Pancreas (tissue), 10 donors: ENCODE measurements around the gene MAGI1. TPM values are rescaled to one million over a fixed set of nuclear protein-coding genes. Genes with fewer than 3 reads are reported as not detected.

Experiments used
- ATAC-seq, 4 donors: fragments of 200-7000 bp; cut with Tn5 transposase; one replicate each; pipeline versions ENCODE4 v1.8.0 to v1.9.1; 2020; ENCODE audit warnings: mild to moderate bottlenecking in 4 of 4, moderate library complexity in 4 of 4
- DNase-seq, 6 donors: peaks; one replicate each; pipeline ENCODE4 v3.0.0-alpha.2; 2020
- FAIRE-seq: peaks from 2 replicates; lab custom pipeline; 2012; peaks lifted over from hg19 to GRCh38; lab: Jason Lieb, UNC
- H3K27ac ChIP-seq, 4 donors: fragments of 200-600 bp; sonication (generic); 1 replicate in 3 of 4; 2 replicates in 1 of 4; pipeline versions ENCODE4 v1.5.0 to v1.8.0; 2020
- H3K27me3 ChIP-seq, 4 donors: fragments of 200-600 bp; one replicate each; pipeline ENCODE4 v1.8.0; 2021
- H3K36me3 ChIP-seq, 3 donors: fragments of 200-600 bp; sonication (generic) in 1 of 3; one replicate each; pipeline versions ENCODE4 v1.5.0 to v1.8.0; 2020 to 2021
- H3K4me1 ChIP-seq, 3 donors: fragments of 200-600 bp; one replicate each; pipeline ENCODE4 v1.8.0; 2021
- H3K4me3 ChIP-seq, 4 donors: fragments of 200-600 bp; sonication (generic) in 2 of 4; one replicate each; pipeline versions ENCODE4 v1.5.0 to v1.8.0; 2020 to 2021
- H3K9me3 ChIP-seq, 4 donors: fragments of 200-600 bp; one replicate each; pipeline ENCODE4 v1.8.0; 2021
- WGBS, 2 donors: extraction: QIAGEN DNeasy Blood & Tissue Kit; methylation state at CpG; one replicate each; pipeline ENCODE4 v1.1.7; 2013; 5-methylcytosine and 5-hydroxymethylcytosine counted together
- intact Hi-C, 3 donors: fragments of 100-400 bp; cut with DNase I; formaldehyde crosslinking; loops; one replicate each; pipeline versions ENCODE4 v1.11.1 to v1.14.2; 2022
- polyA plus RNA-seq, 2 donors: library from polyadenylated mRNA; stranded (reverse); fragments of 200-250 nt; gene quantifications; one replicate each; pipeline ENCODE4 v1.2.3, GENCODE V29; 2013
- total RNA-seq, 6 donors: library from RNA; stranded (reverse); fragmentation: NEBNext Ultra II Directional in 4 of 6; extraction: Animal tissue kit (Norgen Biotek cat#: 25700) in 4 of 6; gene quantifications; one replicate each; pipeline versions ENCODE4 v1.2.1 to v1.2.4, GENCODE V29; 2021 to 2023
- TF ChIP-seq, protein P1 (sequence below), 4 donors: fragments of 200-600 bp; sonication (generic) in 3 of 4; IDR thresholded peaks; one replicate each; pipeline versions ENCODE4 v1.5.0 to v1.8.0; 2021; ENCODE audit warnings: antibody characterized with exemption in 4 of 4
- donor health status: healthy with polysubstance abuse.
- donor health status: DM: no; HTN: no; CAD: no; lungs with moderate emphysema.
- donor health status: DM: no; HTN: no; CAD: no.
- donor health status: control.
- donor health status: control.
- donor health status: Bipolar disorder and iron deficiency.
- donor health status: DM: yes; HTN: yes; CAD: no.
- donor health status: DM: no; HTN: no; CAD: no.
- donor health status: DM: no; HTN: no; CAD: no.
- donor health status: DM: yes; HTN: yes; CAD: no.

Gene MAGI1
- total and polyA plus RNA-seq, 8 donors, result 19.7 to 45.1 (median 28.0) TPM

DNA sequence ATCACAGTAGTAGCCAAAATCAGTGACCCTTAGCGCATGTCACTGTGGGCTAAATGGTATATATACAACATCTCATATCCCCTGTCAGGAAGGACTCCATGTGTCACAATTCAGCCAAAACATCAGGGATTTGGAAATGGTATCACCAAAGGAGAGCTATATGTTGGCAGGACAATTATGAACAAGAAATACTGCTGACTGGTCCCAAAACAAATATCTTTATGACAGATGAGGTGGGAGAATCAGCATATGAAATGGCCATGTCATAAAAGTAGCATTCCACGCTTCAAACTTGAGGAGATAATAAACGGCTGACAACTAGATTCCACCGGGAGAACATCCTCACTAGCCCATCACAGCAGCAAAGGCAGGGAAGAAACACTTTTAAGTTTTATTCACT, 158.4 kb downstream of the MAGI1 start:
- Histone ChIP-seq H3K27ac (no peak overlapping the region), H3K9me3 (no peaks in the 10 kb centered on the region), H3K4me1 (peaks cover 5 to 21% (median 7%) of the 10 kb centered on the region in 3 donors), H3K4me3 (no peak overlapping the region), H3K27me3 (no peaks in the 10 kb centered on the region), H3K36me3 (no peaks in the 10 kb centered on the region)
- no peak for DNase-seq
- WGBS, 2 donors, result 83 to 86% methylated on average over 4 of the region's 4 CpGs
- no peak for ATAC-seq
- no peak for FAIRE-seq
- TF ChIP-seq, protein P1, sequence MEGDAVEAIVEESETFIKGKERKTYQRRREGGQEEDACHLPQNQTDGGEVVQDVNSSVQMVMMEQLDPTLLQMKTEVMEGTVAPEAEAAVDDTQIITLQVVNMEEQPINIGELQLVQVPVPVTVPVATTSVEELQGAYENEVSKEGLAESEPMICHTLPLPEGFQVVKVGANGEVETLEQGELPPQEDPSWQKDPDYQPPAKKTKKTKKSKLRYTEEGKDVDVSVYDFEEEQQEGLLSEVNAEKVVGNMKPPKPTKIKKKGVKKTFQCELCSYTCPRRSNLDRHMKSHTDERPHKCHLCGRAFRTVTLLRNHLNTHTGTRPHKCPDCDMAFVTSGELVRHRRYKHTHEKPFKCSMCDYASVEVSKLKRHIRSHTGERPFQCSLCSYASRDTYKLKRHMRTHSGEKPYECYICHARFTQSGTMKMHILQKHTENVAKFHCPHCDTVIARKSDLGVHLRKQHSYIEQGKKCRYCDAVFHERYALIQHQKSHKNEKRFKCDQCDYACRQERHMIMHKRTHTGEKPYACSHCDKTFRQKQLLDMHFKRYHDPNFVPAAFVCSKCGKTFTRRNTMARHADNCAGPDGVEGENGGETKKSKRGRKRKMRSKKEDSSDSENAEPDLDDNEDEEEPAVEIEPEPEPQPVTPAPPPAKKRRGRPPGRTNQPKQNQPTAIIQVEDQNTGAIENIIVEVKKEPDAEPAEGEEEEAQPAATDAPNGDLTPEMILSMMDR (IDR thresholded peaks at IDR 0.05), result no peak
- intact Hi-C loops, result no loop called here

DNA sequence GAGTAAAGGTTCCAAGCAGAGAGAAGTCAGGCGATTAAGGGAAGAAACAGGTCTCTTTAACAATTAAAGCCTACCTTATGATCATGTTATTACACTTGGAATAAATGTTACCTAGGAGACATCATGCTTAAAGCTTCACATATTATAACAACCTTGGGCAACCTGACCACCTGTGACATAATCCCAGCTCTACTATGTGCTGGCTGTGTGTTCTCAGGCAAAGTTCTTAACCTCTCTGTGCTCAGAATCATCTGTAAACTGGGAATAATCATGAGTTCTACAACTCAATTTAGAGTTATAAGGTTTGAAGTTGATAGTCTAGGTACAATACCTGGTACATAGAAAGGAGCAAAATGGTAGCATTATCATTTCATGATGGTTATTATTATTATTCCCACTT, 159.3 kb downstream of the MAGI1 start:
- intact Hi-C loops, result no loop called here
- Histone ChIP-seq H3K27ac (no peak overlapping the region), H3K36me3 (no peaks in the 10 kb centered on the region), H3K4me3 (no peak overlapping the region), H3K9me3 (no peaks in the 10 kb centered on the region), H3K4me1 (peaks cover 5 to 23% (median 7%) of the 10 kb centered on the region in 3 donors), H3K27me3 (no peaks in the 10 kb centered on the region)
- DNase-seq (no peak), FAIRE-seq (no peak), ATAC-seq (no peak)
- WGBS, 2 donors, result 92 to 100% methylated on average over 1 of the region's 1 CpG
- TF ChIP-seq, protein P1 (IDR thresholded peaks at IDR 0.05), result no peak

DNA sequence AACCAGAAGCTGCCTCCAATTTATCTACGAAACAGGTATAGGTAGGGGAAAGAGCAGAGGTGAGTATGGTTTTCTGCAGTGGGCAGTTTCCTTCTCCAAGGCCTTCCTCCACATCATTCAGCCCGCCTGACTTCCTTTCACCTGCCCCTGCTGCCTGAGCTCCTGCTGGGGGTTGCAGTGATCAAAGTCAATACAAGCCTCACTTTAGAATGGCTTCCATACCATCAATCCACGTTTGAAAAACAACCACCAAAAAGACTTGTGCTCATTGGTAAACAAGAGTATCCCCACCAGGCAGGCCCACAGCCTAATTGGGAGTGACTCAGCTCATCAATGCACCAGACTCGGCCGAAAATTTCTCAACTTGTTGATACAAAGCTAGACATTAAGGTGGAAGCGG, 159.9 kb downstream of the MAGI1 start:
- TF ChIP-seq, protein P1 (IDR thresholded peaks at IDR 0.05), result no peak
- Histone ChIP-seq H3K4me3 (no peak overlapping the region), H3K27ac (no peak overlapping the region), H3K27me3 (no peaks in the 10 kb centered on the region), H3K4me1 (peaks cover 0 to 18% (median 7%) of the 10 kb centered on the region in 3 donors), H3K9me3 (no peaks in the 10 kb centered on the region), H3K36me3 (no peaks in the 10 kb centered on the region)
- intact Hi-C loops, result no loop called here
- DNase-seq, result no peak
- no peak for ATAC-seq
- FAIRE-seq, result no peak
- 74 to 77% methylated on average over 6 of the region's 6 CpGs for WGBS, 2 donors

DNA sequence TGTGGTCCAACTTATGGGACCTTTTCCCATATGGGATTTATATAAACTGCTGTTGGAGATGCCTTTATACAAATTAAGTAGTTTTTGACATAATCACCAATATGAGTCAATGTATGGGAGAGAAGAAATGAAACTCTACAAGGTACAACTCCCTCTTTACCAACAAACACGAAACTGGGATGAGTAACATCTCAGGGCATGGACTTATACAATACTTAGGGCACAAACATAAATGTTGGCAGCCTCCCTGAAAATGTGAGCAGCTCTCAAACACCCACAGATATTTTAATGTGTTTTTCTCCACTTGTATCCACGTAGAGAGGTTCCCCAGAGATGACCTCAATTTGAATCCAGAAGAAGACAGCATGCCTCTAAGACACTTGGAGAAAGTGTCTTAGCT, 161.6 kb downstream of the MAGI1 start:
- Histone ChIP-seq H3K4me1 (peaks cover 0 to 13% (median under 1%) of the 10 kb centered on the region in 3 donors), H3K4me3 (no peak overlapping the region), H3K36me3 (no peaks in the 10 kb centered on the region), H3K9me3 (no peaks in the 10 kb centered on the region), H3K27ac (no peak overlapping the region), H3K27me3 (no peaks in the 10 kb centered on the region)
- TF ChIP-seq, protein P1 (IDR thresholded peaks at IDR 0.05), result no peak
- FAIRE-seq, result no peak
- DNase-seq, result no peak
- WGBS, 2 donors, result 83 to 88% methylated on average over 2 of the region's 2 CpGs
- intact Hi-C loops, result no loop called here
- ATAC-seq, result no peak

DNA sequence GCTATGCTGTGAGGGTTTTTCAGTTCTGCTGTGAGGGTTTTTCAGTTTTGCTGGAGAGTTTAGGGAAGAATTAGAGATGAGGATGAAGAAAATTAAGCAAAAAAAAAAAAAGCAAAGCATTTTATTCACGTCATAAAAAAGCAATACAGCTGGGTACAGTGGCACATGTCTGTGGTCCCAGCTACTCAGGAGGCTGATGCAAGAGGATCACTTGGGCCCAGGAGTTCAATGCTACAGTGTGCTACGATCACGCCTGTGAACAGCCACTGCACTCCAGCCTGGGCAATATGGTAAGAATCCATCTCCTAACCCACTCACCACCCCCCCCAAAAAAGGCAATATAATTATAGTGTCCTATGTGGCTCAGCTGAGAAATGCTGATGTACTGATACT, 162.7 kb downstream of the MAGI1 start:
- TF ChIP-seq, protein P1 (IDR thresholded peaks at IDR 0.05), result no peak
- intact Hi-C loops, result no loop called here
- Histone ChIP-seq H3K27ac (peak overlapping the region in 2 of 4 donors; percentile 8 to 9), H3K9me3 (no peaks in the 10 kb centered on the region), H3K36me3 (no peaks in the 10 kb centered on the region), H3K27me3 (no peaks in the 10 kb centered on the region), H3K4me1 (peaks cover 11 to 25% (median 12%) of the 10 kb centered on the region in 3 donors), H3K4me3 (no peak overlapping the region)
- 90 to 93% methylated on average over 3 of the region's 3 CpGs for WGBS, 2 donors
- no peak for DNase-seq
- ATAC-seq, result no peak
- no peak for FAIRE-seq
